Measurements from ENCODE around the gene FNDC3A. TPM values are rescaled to one million over a fixed set of nuclear protein-coding genes. Genes with fewer than 3 reads are reported as not detected.

FNDC3A gene
- total RNA-seq, 1 experiment from 2014 or later, result 15.6 TPM

DNA sequence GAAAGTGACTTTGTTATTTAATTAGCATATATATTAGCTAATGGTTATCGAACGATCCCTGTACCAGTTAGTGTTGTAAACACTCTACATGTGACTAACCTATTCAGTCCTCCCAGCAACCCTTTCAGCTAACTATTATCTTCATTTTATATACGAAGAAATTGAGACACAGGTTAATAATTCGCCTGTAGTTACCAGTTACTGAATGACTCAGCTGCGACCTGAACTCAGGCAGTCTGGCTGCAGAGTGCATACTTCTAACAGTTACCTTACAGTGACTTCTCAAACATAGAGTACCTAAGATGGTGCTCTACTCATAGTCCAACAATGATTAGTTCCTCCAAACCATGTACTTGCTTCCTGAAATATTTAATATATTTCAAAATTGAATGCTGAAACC lies 117.7 kb downstream of the FNDC3A start:
- POLR2A ChIA-PET (ENCODE audit: unreplicated experiment), result no interaction called here
- CTCF ChIA-PET, result no interaction called here
- H3K9me2 ChIP-seq (replicated peaks; ENCODE audit: low read length), result no peaks in the 10 kb centered on the region
- intact Hi-C loops (cut with micrococcal nuclease), result no loop called here
- no peaks in the 10 kb centered on the region for H3K79me2 ChIP-seq (ENCODE audit: low read length)
- H3K4me1 ChIP-seq (ENCODE audit: insufficient read depth, low read length), result peaks cover 23% of the 10 kb centered on the region
- peak; percentile 19 for DNase-seq
- H3K9me3 ChIP-seq (ENCODE audit: low read length), result no peaks in the 10 kb centered on the region
- no peak overlapping the region for H2AFZ ChIP-seq (ENCODE audit: low read length)
- TF ChIP-seq EZH2 (IDR thresholded peaks at IDR 0.05; ENCODE audit: low read length, unreplicated experiment) (no peak), EZH2phosphoT487 (IDR thresholded peaks at IDR 0.05; ENCODE audit: borderline replicate concordance, low read length) (no peak)
- TF ChIP-seq, protein P1, sequence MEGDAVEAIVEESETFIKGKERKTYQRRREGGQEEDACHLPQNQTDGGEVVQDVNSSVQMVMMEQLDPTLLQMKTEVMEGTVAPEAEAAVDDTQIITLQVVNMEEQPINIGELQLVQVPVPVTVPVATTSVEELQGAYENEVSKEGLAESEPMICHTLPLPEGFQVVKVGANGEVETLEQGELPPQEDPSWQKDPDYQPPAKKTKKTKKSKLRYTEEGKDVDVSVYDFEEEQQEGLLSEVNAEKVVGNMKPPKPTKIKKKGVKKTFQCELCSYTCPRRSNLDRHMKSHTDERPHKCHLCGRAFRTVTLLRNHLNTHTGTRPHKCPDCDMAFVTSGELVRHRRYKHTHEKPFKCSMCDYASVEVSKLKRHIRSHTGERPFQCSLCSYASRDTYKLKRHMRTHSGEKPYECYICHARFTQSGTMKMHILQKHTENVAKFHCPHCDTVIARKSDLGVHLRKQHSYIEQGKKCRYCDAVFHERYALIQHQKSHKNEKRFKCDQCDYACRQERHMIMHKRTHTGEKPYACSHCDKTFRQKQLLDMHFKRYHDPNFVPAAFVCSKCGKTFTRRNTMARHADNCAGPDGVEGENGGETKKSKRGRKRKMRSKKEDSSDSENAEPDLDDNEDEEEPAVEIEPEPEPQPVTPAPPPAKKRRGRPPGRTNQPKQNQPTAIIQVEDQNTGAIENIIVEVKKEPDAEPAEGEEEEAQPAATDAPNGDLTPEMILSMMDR (conservative IDR thresholded peaks at IDR 0.05; ENCODE audit: low read depth, low read length), result no peak
- H3K27ac ChIP-seq (ENCODE audit: low read length), result no peak overlapping the region
- no peak overlapping the region for H3K9ac ChIP-seq (ENCODE audit: low read length)
- H3K27me3 ChIP-seq (ENCODE audit: low read length), result no peaks in the 10 kb centered on the region
- no peaks in the 10 kb centered on the region for H4K20me1 ChIP-seq (ENCODE audit: low read length)
- no TSS peak for BruUV-seq (replicated peaks)
- no peak overlapping the region for H3K4me2 ChIP-seq (ENCODE audit: low read length)
- no peak for ATAC-seq
- H3K4me3 ChIP-seq (ENCODE audit: low read length), result no peak overlapping the region
- no peaks in the 10 kb centered on the region for H3F3A ChIP-seq (ENCODE audit: low read length, unreplicated experiment)
- H3K36me3 ChIP-seq (ENCODE audit: low read depth, low read length), result no peaks in the 10 kb centered on the region

DNA sequence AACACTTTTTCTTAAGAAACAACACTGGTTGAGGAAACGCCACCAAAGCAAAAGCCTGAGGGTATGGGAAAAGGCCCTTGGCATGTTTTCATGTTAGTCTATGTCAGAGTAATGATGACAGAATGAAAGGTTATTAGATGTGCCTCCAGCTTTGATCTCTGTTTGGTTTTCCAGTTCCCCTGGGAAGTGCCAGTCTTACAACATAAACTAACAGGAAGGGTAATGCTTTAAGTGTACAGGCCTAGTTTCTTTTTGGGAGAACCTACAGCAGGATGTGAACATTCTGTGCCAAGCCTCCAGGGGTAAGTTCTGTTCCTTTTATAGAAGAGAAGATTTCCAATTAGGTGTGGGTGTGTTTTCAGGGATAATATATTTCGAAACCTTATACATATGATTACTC lies 121.7 kb downstream of the FNDC3A start:
- H3K27ac ChIP-seq (ENCODE audit: low read length), result peak overlapping the region; percentile 100
- H3K79me2 ChIP-seq (ENCODE audit: low read length), result no peaks in the 10 kb centered on the region
- intact Hi-C loops (cut with micrococcal nuclease), result no loop called here
- H4K20me1 ChIP-seq (ENCODE audit: low read length), result no peaks in the 10 kb centered on the region
- peak overlapping the region; percentile 97 for H3K9ac ChIP-seq (ENCODE audit: low read length)
- peaks cover 34% of the 10 kb centered on the region for H3K4me1 ChIP-seq (ENCODE audit: insufficient read depth, low read length)
- no peaks in the 10 kb centered on the region for H3K36me3 ChIP-seq (ENCODE audit: low read depth, low read length)
- no peaks in the 10 kb centered on the region for H3K27me3 ChIP-seq (ENCODE audit: low read length)
- ChIA-PET CTCF (interaction anchor here (0.6 kb wide), 2 partner anchors 213 to 339 kb away, joined by 3 read pairs; no protein-coding TSS in a partner anchor), POLR2A (ENCODE audit: unreplicated experiment) (interaction anchor here (0.6 kb wide), 1 partner anchor 10 kb away, joined by 5 read pairs; no protein-coding TSS in a partner anchor)
- H3K4me3 ChIP-seq (ENCODE audit: low read length), result no peak overlapping the region
- no peaks in the 10 kb centered on the region for H3K9me3 ChIP-seq (ENCODE audit: low read length)
- TF ChIP-seq EZH2 (IDR thresholded peaks at IDR 0.05; ENCODE audit: low read length, unreplicated experiment) (no peak), EZH2phosphoT487 (IDR thresholded peaks at IDR 0.05; ENCODE audit: borderline replicate concordance, low read length) (no peak)
- TF ChIP-seq, protein P1 (conservative IDR thresholded peaks at IDR 0.05; ENCODE audit: low read depth, low read length), result no peak
- H3F3A ChIP-seq (ENCODE audit: low read length, unreplicated experiment), result no peaks in the 10 kb centered on the region
- peak overlapping the region; percentile 72 for H3K4me2 ChIP-seq (ENCODE audit: low read length)
- ATAC-seq (peak; percentile 76), DNase-seq (peak; percentile 65)
- no peaks in the 10 kb centered on the region for H3K9me2 ChIP-seq (replicated peaks; ENCODE audit: low read length)
- H2AFZ ChIP-seq (ENCODE audit: low read length), result no peak overlapping the region
- no TSS peak for BruUV-seq (replicated peaks)

DNA sequence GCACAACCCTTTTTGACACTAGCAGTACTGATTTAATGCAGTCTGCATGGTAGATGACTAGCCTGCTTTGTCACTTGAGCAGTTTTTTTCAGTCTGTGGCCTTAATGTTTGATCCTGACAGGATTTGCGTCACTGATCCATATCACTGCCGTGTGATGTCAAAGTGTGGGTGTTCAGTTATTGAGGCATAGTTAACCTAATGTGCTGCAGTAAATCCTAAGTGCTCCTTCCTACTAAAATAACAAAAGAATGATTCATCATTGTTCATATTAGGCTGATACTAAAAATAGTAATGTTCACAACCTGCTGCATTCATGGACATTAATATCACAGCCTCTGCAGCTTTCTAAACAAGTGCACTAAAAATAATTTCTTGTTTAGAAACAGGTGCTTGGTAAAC lies 122.5 kb downstream of the FNDC3A start:
- Histone ChIP-seq H3K4me3 (ENCODE audit: low read length) (peak overlapping the region; percentile 36; the same call in 1 of the 2 replicates), H3K4me2 (ENCODE audit: low read length) (peak overlapping the region; percentile 76), H3K9me2 (replicated peaks; ENCODE audit: low read length) (no peaks in the 10 kb centered on the region), H3K9me3 (ENCODE audit: low read length) (no peaks in the 10 kb centered on the region), H3K36me3 (ENCODE audit: low read depth, low read length) (no peaks in the 10 kb centered on the region), H3K27ac (ENCODE audit: low read length) (peak overlapping the region; percentile 100), H3K4me1 (ENCODE audit: insufficient read depth, low read length) (peaks cover 31% of the 10 kb centered on the region), H3K27me3 (ENCODE audit: low read length) (no peaks in the 10 kb centered on the region), H4K20me1 (ENCODE audit: low read length) (no peaks in the 10 kb centered on the region), H3K79me2 (ENCODE audit: low read length) (no peaks in the 10 kb centered on the region), H3K9ac (ENCODE audit: low read length) (peak overlapping the region; percentile 97), H3F3A (ENCODE audit: low read length, unreplicated experiment) (no peaks in the 10 kb centered on the region), H2AFZ (ENCODE audit: low read length) (no peak overlapping the region)
- intact Hi-C loops (cut with micrococcal nuclease), result loop anchor here (1.0 to 2.0 kb wide), 3 partner anchors 12 to 121 kb away; no protein-coding TSS in a partner anchor
- BruUV-seq (replicated peaks), result no TSS peak
- TF ChIP-seq EZH2 (IDR thresholded peaks at IDR 0.05; ENCODE audit: low read length, unreplicated experiment) (no peak), EZH2phosphoT487 (IDR thresholded peaks at IDR 0.05; ENCODE audit: borderline replicate concordance, low read length) (no peak)
- TF ChIP-seq, protein P1 (conservative IDR thresholded peaks at IDR 0.05; ENCODE audit: low read depth, low read length), result no peak
- peak; percentile 81 for ATAC-seq
- CTCF ChIA-PET, result interaction anchor here (0.7 kb wide), 1 partner anchor 183 kb away, joined by 8 read pairs; no protein-coding TSS in a partner anchor
- POLR2A ChIA-PET (ENCODE audit: unreplicated experiment), result no interaction called here
- DNase-seq, result peak; percentile 75
